ENCODE measurements around the gene PRR20G. TPM values are rescaled to one million over a fixed set of nuclear protein-coding genes. Genes with fewer than 3 reads are reported as not detected.
"Not testable (repeated sequence)": the region's sequence is repeated elsewhere in the genome, so short reads cannot be mapped to it uniquely, and the experiment has no call there.

Gene PRR20G
- total and polyA plus RNA-seq, 10 donors: not detected

DNA sequence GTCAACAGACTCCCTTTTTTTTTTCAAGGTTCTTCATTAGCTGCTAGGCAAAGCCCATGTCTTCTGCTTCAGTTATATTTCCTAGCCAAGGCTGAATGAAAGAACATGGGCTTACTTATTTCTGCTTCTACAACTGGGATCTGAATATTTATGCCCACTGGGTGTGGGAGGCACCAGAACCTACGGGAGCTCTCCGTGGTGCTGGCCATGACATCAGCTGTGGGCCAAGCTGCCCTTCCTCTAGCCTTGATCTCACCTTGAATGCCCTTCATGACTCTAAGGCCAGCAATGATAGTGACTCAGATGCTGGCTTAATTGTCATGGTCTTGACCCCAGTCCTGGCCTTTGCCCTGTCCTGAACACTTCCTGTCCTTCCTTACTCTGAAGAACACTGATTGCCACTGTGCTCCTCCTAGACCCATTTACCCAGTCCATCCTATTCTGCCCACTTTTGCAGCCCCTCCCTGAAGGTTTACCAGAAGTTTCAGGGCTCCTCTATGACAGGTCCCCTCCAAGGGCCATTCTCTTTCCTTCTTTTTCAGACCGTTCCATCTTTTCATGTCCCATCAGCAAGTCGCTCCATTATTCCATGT, 32.8 kb upstream of the PRR20G start:
- Histone ChIP-seq H3K4me3 (no peak overlapping the region), H3K36me3 (no peaks in the 10 kb centered on the region), H3K27ac (no peak overlapping the region), H3K9me3 (peaks cover 0 to 1% (median 0%) of the 10 kb centered on the region in 8 donors), H3K4me1 (no peaks in the 10 kb centered on the region), H3K27me3 (replicated peaks in 1 of 7) (peaks cover 0 to 35% (median 0%) of the 10 kb centered on the region in 7 donors)
- TF ChIP-seq POLR2A (IDR thresholded peaks at IDR 0.05): no peak
- TF ChIP-seq, protein P1, sequence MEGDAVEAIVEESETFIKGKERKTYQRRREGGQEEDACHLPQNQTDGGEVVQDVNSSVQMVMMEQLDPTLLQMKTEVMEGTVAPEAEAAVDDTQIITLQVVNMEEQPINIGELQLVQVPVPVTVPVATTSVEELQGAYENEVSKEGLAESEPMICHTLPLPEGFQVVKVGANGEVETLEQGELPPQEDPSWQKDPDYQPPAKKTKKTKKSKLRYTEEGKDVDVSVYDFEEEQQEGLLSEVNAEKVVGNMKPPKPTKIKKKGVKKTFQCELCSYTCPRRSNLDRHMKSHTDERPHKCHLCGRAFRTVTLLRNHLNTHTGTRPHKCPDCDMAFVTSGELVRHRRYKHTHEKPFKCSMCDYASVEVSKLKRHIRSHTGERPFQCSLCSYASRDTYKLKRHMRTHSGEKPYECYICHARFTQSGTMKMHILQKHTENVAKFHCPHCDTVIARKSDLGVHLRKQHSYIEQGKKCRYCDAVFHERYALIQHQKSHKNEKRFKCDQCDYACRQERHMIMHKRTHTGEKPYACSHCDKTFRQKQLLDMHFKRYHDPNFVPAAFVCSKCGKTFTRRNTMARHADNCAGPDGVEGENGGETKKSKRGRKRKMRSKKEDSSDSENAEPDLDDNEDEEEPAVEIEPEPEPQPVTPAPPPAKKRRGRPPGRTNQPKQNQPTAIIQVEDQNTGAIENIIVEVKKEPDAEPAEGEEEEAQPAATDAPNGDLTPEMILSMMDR (IDR thresholded peaks at IDR 0.05 in 8 of 11, conservative IDR thresholded peaks at IDR 0.05 in 3 of 11): no peak
- WGBS, 5 donors: 61 to 79% (median 68%) methylated on average over 4 of the region's 4 CpGs
- intact Hi-C loops (cut with DNase I; ENCODE audit: low total_unique reads): no loop called here
- DNase-seq: no peak

DNA sequence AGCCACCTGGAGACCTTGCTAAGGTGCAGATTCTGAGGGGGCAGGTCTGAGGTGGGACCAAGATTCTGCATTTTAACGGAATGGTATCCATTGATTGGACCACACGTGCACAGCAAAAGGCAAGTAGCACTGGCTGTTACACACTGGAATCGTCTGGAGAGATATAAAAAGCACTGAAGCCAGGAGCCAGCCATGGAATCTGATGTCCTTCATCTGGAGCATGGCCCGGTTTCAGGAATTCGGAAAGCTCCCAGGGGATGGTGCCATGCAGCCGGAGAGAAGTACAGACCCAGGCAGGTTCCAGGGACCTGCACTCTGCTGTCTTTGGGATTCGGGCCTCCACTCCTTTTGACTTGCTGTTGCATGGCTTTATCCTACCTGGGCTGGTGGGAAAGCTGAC, 28.8 kb upstream of the PRR20G start:
- H3K4me3 ChIP-seq: no peak overlapping the region
- H3K9me3 ChIP-seq: no peaks in the 10 kb centered on the region
- no peak for DNase-seq
- TF ChIP-seq, protein P1 (IDR thresholded peaks at IDR 0.05 in 8 of 11, conservative IDR thresholded peaks at IDR 0.05 in 3 of 11): no peak
- no peaks in the 10 kb centered on the region for H3K36me3 ChIP-seq
- H3K27me3 ChIP-seq (replicated peaks in 1 of 7): peaks cover 0 to 47% (median 0%) of the 10 kb centered on the region in 7 donors
- H3K4me1 ChIP-seq: no peaks in the 10 kb centered on the region
- H3K27ac ChIP-seq: no peak overlapping the region
- intact Hi-C loops (cut with DNase I; ENCODE audit: low total_unique reads): no loop called here
- WGBS, 5 donors: 76 to 88% (median 83%) methylated on average over 7 of the region's 7 CpGs

DNA sequence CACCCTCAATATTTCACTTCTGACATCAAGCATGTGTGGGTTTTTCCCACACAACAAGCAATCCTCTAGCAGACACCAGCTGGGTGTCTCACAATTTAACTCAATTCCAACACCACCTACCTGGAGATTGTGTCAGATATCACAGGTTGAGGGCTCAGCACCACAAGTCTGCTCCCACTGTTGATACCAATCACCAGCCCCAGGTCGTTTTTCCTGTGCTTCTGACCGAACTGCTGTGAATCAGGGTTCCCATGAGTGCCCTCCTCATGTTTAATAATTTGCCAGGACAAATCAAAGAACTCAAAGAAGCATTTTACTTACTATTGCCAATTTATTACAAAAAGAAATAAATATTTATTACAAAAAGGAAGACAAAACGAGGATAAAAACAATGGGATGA, 25.0 kb upstream of the PRR20G start:
- intact Hi-C loops (cut with DNase I; ENCODE audit: low total_unique reads): no loop called here
- no peaks in the 10 kb centered on the region for H3K9me3 ChIP-seq
- H3K4me1 ChIP-seq: no peaks in the 10 kb centered on the region
- no peak overlapping the region for H3K27ac ChIP-seq
- no peak for DNase-seq
- H3K27me3 ChIP-seq (replicated peaks in 1 of 7): peaks cover 0 to 38% (median 0%) of the 10 kb centered on the region in 7 donors
- WGBS, 5 donors: 34 to 51% (median 36%) methylated on average over 3 of the region's 3 CpGs
- TF ChIP-seq POLR2AphosphoS5 (IDR thresholded peaks at IDR 0.05) (no peak), POLR2A (IDR thresholded peaks at IDR 0.05) (no peak)
- TF ChIP-seq, protein P1 (IDR thresholded peaks at IDR 0.05 in 8 of 11, conservative IDR thresholded peaks at IDR 0.05 in 3 of 11): no peak
- H3K4me3 ChIP-seq: no peak overlapping the region
- no peaks in the 10 kb centered on the region for H3K36me3 ChIP-seq

DNA sequence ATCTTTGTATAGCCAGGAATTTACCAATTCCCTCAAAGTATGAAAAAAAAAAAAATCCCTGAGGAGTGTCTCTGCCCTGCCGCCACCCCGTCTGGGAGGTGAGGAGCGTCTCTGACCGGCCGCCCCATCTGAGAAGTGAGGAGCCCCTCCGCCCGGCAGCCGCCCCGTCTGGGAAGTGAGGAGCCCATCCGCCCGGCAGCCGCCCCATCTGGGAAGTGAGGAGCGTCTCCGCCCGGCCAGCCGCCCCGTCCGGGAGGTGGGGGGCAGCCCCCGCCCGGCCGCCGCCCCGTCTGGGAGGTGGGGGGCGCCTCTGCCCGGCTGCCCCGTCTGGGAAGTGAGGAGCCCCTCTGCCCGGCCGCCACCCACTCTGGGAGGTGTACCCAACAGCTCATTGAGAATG, 21.0 kb upstream of the PRR20G start:
- H3K4me3 ChIP-seq; H3K27ac ChIP-seq; H3K36me3 ChIP-seq; H3K4me1 ChIP-seq; intact Hi-C loops (cut with DNase I; ENCODE audit: low total_unique reads); H3K9me3 ChIP-seq; DNase-seq: not testable (repeated sequence)
- 84 to 96% (median 92%) methylated on average over 13 to 28 of the region's 28 CpGs for whole genome bisulfite sequencing, 5 donors
- peaks cover 0 to 47% (median 0%) of the 10 kb centered on the region in 7 donors for H3K27me3 ChIP-seq (replicated peaks in 1 of 7)

DNA sequence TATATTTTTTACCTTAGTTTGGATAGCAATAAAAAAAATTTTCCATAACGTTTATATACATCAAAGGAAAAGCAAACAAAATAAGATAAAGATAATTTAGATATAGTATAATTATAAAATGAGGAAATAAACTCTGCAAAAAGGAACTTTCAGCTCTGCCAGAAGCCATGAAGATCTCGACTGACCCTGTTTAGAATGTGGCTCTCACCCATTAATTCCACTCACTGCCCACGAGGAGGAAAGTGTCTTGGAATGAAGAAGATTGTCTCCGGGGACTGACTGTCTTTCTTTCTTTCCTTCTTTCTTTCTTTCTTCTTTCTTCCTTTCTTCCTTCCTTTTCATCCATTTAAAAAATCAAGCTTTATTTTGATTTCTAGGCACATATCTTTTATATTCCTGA, 20.1 kb upstream of the PRR20G start:
- intact Hi-C loops (cut with DNase I; ENCODE audit: low total_unique reads): no loop called here
- H3K9me3 ChIP-seq: no peaks in the 10 kb centered on the region
- H3K27ac ChIP-seq: no peak overlapping the region
- peaks cover 0 to 42% (median 0%) of the 10 kb centered on the region in 7 donors for H3K27me3 ChIP-seq (replicated peaks in 1 of 7)
- DNase-seq: no peak
- TF ChIP-seq POLR2A (IDR thresholded peaks at IDR 0.05): no peak
- TF ChIP-seq, protein P1 (IDR thresholded peaks at IDR 0.05 in 8 of 11, conservative IDR thresholded peaks at IDR 0.05 in 3 of 11): no peak
- no peak for TF ChIP-seq POLR2AphosphoS5 (IDR thresholded peaks at IDR 0.05)
- WGBS, 5 donors: 51 to 71% (median 62%) methylated on average over 4 of the region's 4 CpGs
- no peak overlapping the region for H3K4me3 ChIP-seq
- no peaks in the 10 kb centered on the region for H3K36me3 ChIP-seq
- H3K4me1 ChIP-seq: no peaks in the 10 kb centered on the region
